Astrocyte of the hippocampus (primary cell): ENCODE results near the gene CIAPIN1.
A peak's percentile ranks its signal among the peaks of the same experiment; 100 is the strongest.
"Not testable (repeated sequence)": the region's sequence is repeated elsewhere in the genome, so short reads cannot be mapped to it uniquely, and the experiment has no call there.

Experiments used
- DNase-seq: peaks from one replicate; pipeline ENCODE4 v3.0.0; 2011; ENCODE audit warnings: low read depth, low spot score

Gene CIAPIN1

DNA sequence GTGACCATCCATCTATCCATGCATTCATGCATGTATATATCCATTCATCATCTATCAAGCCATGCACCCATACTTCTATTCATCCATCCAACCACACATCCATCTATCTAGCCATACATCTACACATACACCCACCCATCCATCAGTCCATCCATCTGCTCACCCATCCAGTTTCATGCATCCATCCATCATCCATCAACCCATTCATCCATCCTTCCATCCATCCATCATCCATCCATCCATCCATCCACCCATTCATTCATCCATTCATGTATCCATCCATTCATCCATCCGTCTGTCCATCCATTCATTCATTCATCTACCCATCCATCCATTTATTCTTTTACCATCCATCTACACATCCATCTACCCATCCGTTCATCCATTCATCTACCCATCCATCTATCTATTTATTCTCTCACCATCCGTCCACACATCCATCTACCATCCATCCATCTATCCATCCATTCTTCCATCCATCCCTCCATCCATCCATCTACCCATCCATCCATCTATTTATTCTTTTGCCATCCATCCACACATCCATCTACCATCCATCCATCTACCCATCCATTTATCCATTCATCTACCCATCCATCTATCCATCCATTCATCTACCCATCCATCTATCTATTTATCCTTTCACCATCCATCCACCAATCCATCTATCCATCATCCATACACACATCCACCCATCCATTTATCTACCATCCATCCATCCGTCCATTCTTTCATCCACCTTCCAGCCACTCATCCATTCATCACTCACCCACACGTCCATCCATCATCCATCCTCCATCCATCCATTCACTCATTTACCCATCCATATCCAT lies 39.4 kb downstream of the CIAPIN1 start:
- DNase-seq, result no peak

DNA sequence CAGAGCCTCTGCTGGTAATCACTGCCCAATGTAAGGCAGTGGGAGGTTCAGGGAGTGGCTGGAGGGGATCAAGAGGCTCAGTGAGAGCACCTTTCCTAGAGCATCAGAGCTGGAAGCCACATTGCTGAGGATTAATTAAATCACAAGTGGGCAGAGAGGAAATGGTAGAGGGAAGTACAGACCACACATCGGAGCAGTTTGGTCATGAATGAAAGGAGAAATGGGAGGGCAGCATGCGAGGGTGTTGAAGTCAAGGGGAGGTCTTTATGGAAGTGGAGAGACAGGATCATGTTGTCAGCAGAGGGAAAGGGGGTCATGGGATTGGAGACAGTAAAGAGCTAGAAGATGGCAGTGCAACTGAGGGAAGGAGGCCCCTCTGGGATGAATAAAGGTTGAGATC lies 40.3 kb downstream of the CIAPIN1 start:
- DNase-seq, result no peak

DNA sequence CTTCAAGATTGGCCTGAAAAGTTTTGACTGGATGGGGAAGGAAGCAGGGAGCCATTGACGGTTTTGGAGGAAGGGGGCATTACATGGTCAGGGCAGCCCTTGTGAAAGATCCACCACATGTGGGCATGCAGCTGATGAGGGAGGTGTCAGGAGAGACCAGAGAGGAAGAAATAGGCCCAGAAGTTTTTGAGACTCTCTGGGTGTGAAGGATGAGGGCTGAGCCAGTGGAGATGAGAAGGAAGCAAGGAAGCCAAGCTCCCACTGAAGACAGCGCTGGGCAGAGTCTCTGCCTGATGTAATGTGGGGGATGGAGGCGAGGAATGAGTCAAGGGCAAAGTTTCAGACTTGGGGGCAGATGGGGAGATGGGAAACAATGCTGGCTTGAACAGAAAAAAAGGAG lies 42.1 kb downstream of the CIAPIN1 start:
- DNase-seq, result no peak

DNA sequence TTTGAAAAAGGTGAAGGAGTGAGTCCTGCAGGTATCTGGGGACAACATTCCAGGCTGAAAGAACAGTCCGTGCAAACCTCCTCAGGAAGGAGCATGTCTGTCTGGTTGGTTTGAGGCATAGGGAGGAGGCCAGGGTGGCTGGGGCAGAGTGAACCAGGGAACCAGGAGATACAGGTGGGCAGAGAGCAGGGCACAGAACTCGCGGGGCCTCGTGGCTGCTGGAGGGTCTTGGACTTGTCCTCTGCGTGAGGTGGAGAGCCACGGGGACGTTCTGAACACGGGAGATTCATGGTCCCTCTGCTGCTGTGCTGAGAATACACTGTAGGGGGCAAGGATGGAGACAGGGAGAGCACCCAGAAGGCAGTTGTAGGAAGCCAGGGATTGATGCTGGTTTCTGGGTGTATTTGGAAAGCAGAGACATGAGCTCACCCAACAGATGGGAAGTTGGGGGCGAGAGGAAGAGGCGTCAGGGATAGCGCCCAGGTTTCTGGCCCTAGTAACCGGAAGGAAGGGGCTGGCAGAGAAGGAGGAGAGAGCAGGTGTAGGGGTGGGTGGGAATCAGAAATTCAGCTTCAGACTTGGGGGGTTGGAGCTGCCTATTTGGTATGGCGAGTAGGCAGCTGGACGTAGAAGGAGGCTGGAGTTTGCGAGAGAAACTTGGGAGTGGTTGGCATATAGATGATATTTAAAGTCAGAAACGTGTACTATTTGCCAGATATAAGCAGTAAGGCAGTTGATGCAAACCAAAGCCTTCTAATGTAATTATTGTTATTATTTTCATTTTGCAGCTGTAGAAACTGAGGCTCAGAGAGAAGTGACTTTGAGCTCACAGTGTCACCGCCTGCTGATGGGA lies 43.0 kb downstream of the CIAPIN1 start, which contains the start of gene CCL17:
TSS of gene CCL17 (plus strand) at position 803 of the 853 bp plus-strand sequence. CDS start 9,166 bp downstream, outside the sequence.
- no peak for DNase-seq

DNA sequence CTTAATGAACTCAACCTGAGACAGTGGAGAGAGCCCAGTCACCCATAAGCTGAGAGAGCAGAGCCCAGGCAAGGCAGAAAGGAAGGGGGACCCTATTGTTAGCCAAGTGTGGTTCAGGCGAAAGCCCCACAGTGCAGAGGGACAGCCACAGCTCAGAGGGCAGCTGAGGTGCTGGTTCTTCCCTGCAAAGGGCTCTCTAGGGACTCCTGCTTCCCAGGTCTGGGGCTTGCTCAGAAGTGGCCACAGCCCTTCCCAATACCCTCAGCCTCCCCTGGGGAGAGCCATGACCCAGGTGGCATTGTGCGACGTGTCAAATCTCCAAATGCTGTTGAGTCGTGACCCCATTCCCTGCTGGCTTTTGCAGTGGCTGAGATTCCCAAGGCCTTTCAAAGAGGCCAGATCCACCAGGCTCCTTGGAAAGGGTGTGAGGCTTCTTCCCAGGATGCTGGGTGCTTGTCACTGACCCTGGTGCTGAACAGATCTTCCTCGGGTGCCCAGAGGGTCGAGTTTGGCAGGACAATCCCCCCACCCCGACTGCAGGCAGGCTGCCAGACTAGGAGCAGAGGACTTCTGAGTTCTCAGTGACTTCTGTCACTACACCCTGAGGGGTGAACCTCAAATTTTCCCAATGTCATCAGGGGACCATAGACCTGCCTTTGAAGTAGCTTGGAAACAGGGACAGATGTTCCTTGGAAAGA lies 45.1 kb downstream of the CIAPIN1 start:
- no peak for DNase-seq

DNA sequence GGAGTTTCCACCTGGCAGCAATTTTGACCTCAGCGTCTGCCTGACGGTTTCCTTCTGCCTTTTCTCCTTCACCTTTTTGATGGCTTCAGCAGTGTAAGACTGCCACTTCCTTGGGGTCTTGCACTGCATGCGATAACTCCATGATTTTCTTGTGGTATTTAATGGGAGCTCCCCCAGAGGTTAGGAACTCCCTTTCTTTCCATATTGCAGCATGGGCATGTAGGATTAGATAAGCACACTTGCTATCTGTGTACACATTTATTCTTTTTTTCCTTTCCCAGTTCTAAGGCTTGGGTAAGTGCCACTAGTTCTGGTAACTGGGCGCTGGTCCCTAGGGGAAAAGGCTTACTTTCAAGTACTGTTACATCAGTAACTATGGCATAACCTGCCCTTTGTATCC lies 49.7 kb downstream of the CIAPIN1 start:
- not testable (repeated sequence) for DNase-seq

DNA sequence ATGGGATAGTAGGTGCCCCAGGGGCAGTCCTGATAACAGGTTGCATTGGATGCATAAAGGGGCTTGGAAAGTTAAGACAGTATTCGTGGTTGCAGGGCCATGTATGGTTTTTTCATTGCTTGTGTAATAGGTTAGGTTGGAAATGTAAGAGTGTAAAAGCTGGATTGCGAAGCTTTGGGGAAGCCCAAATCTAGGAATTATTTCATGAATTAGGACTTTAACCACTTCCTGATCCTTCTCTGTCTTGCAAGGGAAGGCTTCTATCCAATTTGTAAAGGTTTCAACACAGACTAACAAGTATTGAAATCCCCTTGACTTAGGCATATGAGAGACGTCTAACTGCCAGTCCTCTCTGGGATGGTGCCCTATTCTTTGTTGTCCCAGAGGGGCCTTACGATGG lies 50.4 kb downstream of the CIAPIN1 start:
- DNase-seq, result no peak

DNA sequence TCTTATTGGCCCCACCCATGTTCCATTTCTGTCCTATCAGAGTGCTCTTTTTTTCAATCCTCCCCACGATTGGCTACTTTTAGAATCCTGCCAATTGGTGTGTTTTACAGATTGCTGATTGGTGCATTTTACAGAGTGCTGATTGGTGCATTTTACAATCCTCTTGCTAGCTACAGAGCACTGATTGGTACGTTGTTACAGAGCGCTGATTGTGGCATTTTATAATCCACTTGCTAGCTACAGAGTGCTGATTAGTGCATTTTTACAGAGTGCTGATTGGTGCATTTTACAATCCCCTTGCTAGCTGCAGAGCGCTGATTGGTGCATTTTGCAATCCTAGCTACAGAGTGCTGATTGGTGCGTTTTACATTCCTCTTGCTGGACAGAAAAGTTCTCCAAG lies 52.2 kb downstream of the CIAPIN1 start:
- no peak for DNase-seq

DNA sequence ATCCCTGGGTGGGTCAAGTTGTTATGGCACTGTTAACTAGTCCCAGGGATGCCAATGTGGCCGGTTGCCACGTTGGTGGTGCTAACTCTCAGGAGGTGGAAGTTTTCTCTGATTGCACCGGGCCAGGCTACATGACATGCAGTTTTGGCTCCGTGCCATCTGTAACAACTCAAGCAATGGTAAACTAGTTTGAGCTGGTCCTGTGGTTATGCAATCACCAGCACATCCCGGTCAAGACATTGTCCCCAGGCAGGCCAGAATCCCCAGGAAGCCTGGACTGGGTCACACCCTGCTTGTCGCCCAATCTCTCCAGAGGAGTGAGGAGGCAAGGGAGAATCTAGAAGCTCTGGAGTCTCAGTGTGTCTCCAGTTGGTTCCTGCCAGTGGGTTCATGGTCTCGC lies 52.7 kb downstream of the CIAPIN1 start:
- DNase-seq, result peak; percentile 31

DNA sequence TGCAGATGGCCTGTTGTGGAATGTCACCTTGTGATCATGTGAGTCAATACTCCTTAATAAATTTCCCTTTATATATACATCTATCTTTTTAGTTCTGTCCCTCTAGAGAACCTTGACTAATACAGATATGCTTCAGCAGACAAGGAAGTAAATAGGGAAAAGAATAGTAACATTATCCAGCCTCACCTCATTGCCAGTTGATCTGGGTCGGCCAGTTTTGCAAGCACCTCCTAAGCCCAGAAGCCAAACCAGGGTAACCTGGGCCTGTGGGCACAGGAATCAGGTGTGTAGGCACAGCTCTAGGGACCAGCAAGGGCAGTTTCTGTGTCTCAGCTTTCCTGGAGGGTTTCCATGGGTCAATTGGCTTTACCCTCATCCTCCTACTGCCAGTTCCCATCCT lies 54.5 kb downstream of the CIAPIN1 start:
- no peak for DNase-seq

DNA sequence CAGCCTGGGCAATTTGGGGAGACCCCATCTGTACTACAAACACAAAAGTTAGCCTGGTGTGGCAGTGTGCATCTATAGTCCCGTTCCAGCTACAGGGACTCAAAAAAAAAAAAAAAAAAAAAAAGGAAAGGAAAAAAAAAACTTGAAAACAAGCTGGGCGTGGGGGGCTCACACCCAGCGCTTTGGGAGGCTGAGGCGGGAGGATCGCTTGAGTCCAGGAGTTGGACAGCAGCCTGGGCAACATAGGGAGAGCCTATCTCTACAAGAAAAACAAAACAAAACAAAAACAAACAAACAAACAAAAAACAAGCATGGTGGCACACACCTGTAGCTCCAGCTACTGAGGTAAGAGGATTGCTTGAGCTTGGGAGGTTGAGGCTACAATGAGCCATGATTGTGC lies 55.5 kb downstream of the CIAPIN1 start:
- DNase-seq, result no peak

DNA sequence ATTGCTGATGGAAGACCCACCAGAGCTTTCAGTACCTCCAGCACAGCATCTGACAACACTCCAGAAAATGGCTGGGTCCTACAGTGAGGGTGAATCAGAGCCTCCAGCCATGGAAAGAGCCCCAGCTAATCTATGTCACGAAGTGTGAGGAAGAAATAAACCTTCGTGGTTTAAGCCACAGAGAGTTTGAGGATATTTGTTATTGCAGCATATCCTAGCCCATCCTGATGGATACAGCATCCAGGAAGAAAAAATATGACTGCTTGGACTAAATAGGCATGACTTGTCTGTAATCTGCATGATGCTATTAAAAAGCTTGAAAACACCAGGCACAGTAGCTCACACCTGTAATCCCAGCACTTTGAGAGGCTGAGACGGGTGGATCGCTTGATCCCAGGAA lies 55.9 kb downstream of the CIAPIN1 start:
- DNase-seq, result no peak

DNA sequence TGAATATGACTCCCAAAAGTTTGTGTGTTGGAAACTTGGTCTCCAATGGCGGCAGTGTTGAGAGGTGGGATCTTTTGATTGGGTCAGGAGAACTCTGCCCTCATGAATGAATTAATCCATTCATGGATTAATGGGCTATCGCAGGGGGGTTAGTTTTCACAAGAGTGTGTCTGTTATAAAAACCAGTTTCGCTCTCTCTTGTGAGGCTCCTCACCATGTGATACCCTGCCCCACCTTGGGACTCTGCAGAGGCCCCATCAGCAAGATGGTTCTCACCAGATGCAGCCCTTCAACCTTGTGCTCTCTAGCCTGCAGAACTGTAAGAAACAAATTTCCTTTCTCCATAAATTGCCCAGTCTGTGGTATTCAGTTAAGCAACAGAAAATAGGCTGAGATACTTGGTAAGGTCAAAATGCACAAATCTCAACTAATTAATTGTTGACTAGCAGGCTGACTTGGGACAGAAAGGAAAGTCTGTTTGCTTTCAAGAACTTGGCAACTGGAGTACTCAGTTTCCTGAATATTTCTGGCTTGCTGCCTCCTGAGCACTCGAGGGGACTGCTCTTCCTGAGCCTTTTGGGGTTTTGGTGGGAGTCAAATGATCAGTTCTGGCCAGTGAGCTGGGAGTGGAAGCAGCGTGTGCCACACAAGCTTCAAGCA lies 56.4 kb downstream of the CIAPIN1 start:
- no peak for DNase-seq

DNA sequence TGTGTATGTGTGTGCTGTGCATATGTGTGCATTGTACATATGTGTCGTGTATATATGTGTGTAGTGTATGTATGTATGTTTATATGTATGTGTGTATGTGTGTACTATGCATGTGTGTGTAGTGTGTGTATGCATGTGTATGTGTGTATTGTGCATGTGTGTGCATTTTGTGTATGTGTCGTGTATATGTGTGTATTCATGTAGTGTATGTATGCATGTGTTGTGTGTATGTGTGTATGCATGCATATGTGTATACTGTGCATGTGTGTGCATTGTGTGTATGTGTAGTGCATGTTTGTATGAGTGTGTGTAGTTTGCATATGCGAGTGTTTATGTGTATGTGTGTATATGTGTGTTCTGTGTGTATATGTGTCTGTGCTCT lies 58.1 kb downstream of the CIAPIN1 start:
- DNase-seq, result no peak

DNA sequence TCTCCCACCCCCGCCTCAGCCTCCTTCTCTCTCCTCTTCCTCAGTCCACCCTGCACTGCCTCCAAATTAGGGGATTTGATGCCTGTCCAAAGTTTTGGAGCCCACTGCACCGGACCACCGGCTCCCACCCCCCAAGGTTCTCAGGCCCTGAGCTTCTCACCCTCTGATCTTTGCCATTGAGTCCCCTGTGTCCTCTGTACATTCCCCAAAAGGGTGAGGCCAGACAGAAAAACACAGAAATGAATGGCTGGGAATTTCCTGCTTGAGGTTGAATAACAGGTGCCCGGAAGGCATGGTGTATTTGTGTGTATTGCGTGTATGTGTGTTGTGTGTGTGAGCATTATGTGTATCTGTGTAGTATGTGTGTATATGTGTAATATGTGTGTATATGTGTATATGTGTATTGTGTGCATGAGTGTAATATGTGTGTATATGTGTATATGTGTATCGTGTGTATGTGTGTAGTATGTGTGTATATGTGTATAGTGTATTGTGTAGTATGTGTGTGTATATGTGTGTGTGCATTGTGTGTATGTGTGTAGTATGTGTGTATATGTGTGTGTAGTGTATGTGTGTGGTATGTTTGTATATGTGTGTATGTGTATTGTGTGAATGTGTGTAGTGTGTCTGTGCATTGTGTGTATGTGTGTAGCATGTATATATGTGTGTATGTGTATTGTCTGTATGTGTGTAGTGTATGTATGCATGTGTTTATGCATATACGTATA lies 58.7 kb downstream of the CIAPIN1 start:
- no peak for DNase-seq

DNA sequence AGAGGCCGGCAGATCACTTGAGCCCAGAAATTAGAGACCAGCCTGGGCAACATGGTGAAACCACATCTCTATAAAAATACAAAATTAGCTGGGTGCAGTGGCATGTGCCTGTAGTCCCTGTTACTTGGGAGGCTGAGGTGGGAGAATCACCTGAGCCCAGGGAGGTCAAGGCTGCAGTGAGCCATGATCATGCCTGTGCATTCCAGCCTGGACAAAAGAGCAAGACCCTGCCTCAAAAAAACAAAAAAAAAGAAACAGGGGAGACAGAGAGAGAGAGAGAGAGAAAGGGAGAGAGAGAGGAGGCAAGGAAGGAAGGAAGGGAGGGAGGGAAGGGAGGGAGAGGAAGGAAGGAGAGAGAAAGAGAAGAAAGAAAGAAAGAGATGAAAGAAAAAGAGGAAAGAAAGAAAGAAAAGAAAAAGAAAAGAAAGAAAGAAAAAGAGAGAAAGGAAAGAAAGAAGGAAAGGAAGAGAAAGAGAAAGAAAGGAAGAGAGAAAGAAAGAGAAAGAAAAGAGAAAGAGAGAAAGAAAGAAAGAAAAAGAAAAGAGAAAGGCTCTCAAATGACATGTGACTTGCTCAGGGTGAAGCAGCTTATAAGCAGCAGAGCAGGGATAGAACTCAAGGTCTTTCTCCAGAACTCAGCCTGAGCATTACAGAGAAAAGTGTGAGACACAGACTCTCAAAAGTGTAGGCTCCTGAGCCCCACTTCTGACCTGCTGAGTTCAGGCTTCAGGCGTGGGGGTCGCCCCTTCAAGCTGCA lies 59.4 kb downstream of the CIAPIN1 start:
- DNase-seq, result no peak

DNA sequence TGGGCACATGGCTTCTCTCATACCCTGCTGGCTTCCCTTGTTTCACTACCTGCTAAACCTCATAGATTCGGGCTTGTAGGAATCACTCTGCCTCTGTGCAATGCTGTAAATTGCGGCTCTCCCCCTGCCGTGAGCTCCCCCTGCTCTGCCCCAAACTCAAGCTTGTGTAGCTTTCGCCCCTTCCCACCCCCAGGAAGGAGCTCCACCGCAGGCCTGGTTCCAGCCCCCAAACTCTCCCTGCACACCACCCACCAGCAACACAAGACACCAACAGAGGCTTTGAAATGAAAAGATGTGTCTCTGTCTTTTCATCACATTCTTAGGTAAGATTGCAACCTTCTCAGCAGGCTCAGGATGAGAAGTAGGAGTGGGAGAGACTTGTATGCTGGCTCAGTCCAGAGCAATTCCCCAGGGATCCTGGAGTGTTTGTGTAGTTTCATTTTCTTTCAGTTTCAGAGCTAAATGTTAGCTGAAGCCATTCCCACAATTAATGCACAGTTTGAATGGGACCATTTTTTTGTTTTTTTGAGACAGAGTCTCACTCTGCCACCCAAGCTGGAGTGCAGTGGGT lies 60.7 kb downstream of the CIAPIN1 start:
- no peak for DNase-seq

DNA sequence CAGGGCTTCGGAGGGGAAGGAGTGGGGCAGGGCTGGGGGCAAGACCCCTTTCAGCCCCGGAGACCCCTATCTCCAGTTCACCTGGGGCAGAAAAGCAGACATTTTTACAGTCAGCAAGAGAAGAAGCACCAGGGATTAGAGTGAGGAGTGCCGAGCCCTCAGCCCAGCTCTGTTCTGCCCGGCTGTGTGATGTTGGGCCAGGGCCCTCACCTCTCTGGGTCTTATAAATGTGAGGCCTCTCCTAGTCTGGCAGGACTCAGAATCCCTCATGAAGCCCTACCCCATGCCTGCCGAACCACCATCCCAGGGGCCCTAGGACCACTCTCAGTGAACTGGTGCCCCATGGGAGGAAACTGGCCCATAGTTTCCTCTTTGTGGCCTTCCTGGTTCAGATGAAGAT lies 62.1 kb downstream of the CIAPIN1 start:
- DNase-seq, result no peak

DNA sequence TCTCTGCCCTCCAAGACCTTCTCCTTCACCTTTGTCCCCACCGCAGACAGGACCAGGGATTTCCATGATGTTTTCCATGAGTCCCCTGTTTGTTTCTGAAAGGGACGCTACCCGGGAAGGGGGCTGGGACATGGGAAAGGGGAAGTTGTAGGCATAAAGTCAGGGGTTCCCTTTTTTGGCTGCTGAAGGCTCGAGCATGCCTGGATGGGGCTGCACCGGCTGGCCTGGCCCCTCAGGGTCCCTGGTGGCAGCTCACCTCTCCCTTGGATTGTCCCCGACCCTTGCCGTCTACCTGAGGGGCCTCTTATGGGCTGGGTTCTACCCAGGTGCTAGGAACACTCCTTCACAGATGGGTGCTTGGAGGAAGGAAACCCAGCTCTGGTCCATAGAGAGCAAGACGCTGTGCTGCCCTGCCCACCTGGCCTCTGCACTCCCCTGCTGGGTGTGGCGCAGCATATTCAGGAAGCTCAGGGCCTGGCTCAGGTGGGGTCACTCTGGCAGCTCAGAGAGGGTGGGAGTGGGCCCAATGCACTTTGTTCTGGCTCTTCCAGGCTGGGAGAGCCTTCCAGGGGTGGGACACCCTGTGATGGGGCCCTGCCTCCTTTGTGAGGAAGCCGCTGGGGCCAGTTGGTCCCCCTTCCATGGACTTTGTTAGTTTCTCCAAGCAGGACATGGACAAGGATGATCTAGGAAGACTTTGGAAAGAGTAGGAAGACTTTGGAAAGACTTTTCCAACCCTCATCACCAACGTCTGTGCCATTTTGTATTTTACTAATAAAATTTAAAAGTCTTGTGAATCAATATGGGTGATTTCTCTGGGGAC lies 62.7 kb downstream of the CIAPIN1 start:
- DNase-seq, result no peak
